ENCODE results near the gene SHKBP1. TPM values are rescaled to one million over a fixed set of nuclear protein-coding genes. Genes with fewer than 3 reads are reported as not detected.
"Not testable (repeated sequence)": the region's sequence is repeated elsewhere in the genome, so short reads cannot be mapped to it uniquely, and the experiment has no call there.

Gene SHKBP1
- total and polyA plus RNA-seq, 8 donors: 33.6 to 122 (median 43.8) TPM

- TF ChIP-seq CTCF (IDR thresholded peaks at IDR 0.05): no peak
- no peaks in the 10 kb centered on the region for H3K4me1 ChIP-seq
- no peak overlapping the region for H3K27ac ChIP-seq
- peaks cover 0 to 23% of the 10 kb centered on the region in 2 donors for H3K27me3 ChIP-seq
- no peaks in the 10 kb centered on the region for H3K36me3 ChIP-seq
- ATAC-seq (no peak), DNase-seq (no peak)
- intact Hi-C loops (cut with DNase I): loop anchor here in 1 of 2 donors (10.0 kb wide), 1 partner anchor 56 kb away; no protein-coding TSS in a partner anchor
- no peak overlapping the region for H3K4me3 ChIP-seq
- H3K9me3 ChIP-seq: peaks cover 0 to 5% of the 10 kb centered on the region in 2 donors
Observed at GRCh38 chr19:40539070-40539469, 37.6 kb upstream of the SHKBP1 start.

GRCh38 chr19:40542202-40542859, 34.3 kb upstream of the SHKBP1 start:
- Histone ChIP-seq H3K36me3 (no peaks in the 10 kb centered on the region), H3K27ac (no peak overlapping the region), H3K4me3 (no peak overlapping the region), H3K9me3 (peaks cover 0 to 3% of the 10 kb centered on the region in 2 donors), H3K4me1 (no peaks in the 10 kb centered on the region), H3K27me3 (peaks cover 0 to 24% of the 10 kb centered on the region in 2 donors)
- ATAC-seq: peak; percentile 49
- intact Hi-C loops (cut with DNase I): loop anchor here in 1 of 2 donors (10.0 kb wide), 1 partner anchor 92 kb away; no protein-coding TSS in a partner anchor
- DNase-seq: peak in 3 of 4 donors; percentile 40 to 97 (median 96)
- no peak for TF ChIP-seq CTCF (IDR thresholded peaks at IDR 0.05)

GRCh38 chr19:40543029-40543597, 33.6 kb upstream of the SHKBP1 start:
- ATAC-seq (no peak), DNase-seq (no peak)
- Histone ChIP-seq H3K27ac (no peak overlapping the region), H3K9me3 (peaks cover 0 to 3% of the 10 kb centered on the region in 2 donors), H3K36me3 (no peaks in the 10 kb centered on the region), H3K4me3 (no peak overlapping the region), H3K27me3 (peaks cover under 1 to 31% of the 10 kb centered on the region in 2 donors), H3K4me1 (no peaks in the 10 kb centered on the region)
- intact Hi-C loops (cut with DNase I): loop anchor here in 1 of 2 donors (10.0 kb wide), 1 partner anchor 92 kb away; no protein-coding TSS in a partner anchor
- TF ChIP-seq CTCF (IDR thresholded peaks at IDR 0.05): no peak

- peaks cover 8 to 46% of the 10 kb centered on the region in 2 donors for H3K27me3 ChIP-seq
- intact Hi-C loops (cut with DNase I): loop anchor here in 1 of 2 donors (10.0 kb wide), 1 partner anchor 89 kb away; no protein-coding TSS in a partner anchor
- H3K27ac ChIP-seq, H3K4me1 ChIP-seq, H3K36me3 ChIP-seq, H3K9me3 ChIP-seq, ATAC-seq, DNase-seq, H3K4me3 ChIP-seq: not testable (repeated sequence)
Observed at GRCh38 chr19:40546153-40546841, 30.4 kb upstream of the SHKBP1 start.

GRCh38 chr19:40547190-40547589, 29.5 kb upstream of the SHKBP1 start:
- not testable (repeated sequence) for H3K4me3 ChIP-seq, H3K36me3 ChIP-seq, H3K4me1 ChIP-seq, H3K27ac ChIP-seq, H3K9me3 ChIP-seq, ATAC-seq, DNase-seq
- H3K27me3 ChIP-seq: peaks cover 8 to 49% of the 10 kb centered on the region in 2 donors
- intact Hi-C loops (cut with DNase I): loop anchor here in 1 of 2 donors (10.0 kb wide), 1 partner anchor 88 kb away; no protein-coding TSS in a partner anchor

- ATAC-seq: no peak
- TF ChIP-seq CTCF (IDR thresholded peaks at IDR 0.05): no peak
- intact Hi-C loops (cut with DNase I): loop anchor here in 1 of 2 donors (10.0 kb wide), 1 partner anchor 87 kb away; no protein-coding TSS in a partner anchor
Observed at GRCh38 chr19:40547836-40548235, 28.8 kb upstream of the SHKBP1 start.

More at GRCh38 chr19:40547836-40548235, 28.8 kb upstream of the SHKBP1 start:
- Histone ChIP-seq H3K4me1 (peaks cover 0 to 7% of the 10 kb centered on the region in 2 donors), H3K27ac (no peak overlapping the region), H3K36me3 (no peaks in the 10 kb centered on the region), H3K4me3 (no peak overlapping the region), H3K9me3 (peaks cover 0 to 3% of the 10 kb centered on the region in 2 donors), H3K27me3 (peaks cover 8 to 55% of the 10 kb centered on the region in 2 donors)
- no peak for DNase-seq
